Omental fat pad (tissue), 4 donors: Measurements from ENCODE around the gene MOB1B. TPM values are rescaled to one million over a fixed set of nuclear protein-coding genes. Genes with fewer than 3 reads are reported as not detected.
A peak's percentile ranks its signal among the peaks of the same experiment; 100 is the strongest.

Experiments used
- ATAC-seq: fragments of 150-250 bp; one replicate; pipeline ENCODE4 v1.9.1; 2016; ENCODE audit warnings: mild to moderate bottlenecking, moderate library complexity; ENCODE audit not compliant: low FRiP score
- DNase-seq: peaks from one replicate; pipeline ENCODE4 v3.0.0-alpha.2; 2019; ENCODE audit warnings: low spot score
- CTCF ChIP-seq, 3 donors: fragments of 450-650 bp; IDR thresholded peaks; one replicate each; pipeline ENCODE4 v1.5.1; 2016 to 2017; ENCODE audit warnings: antibody characterized with exemption in 3 of 3, mild to moderate bottlenecking in 3 of 3, moderate library complexity in 2 of 3
- total RNA-seq, 4 donors: library from RNA; depleted of rRNA; stranded (reverse); fragments of >200 nt; gene quantifications; one replicate each; pipeline ENCODE4 v1.1.0, GENCODE V29; 2016

MOB1B gene
- total RNA-seq, result 10 to 100 TPM; 11.0 to 19.7 (median 13.8) TPM

GRCh38 chr4:70901984-70902576 is at the start of gene MOB1B:
Gene MOB1B, plus strand, starts transcription at chr4:70902369. Its CDS starts 168 bp downstream, at chr4:70902537.
- no peak for TF ChIP-seq CTCF (IDR thresholded peaks at IDR 0.05)
- peak; percentile 45 for DNase-seq
- ATAC-seq, result peak; percentile 99

- no peak for DNase-seq
- TF ChIP-seq CTCF (IDR thresholded peaks at IDR 0.05), result no peak
- ATAC-seq, result no peak
Measured at GRCh38 chr4:70855464-70855863, 46.7 kb upstream of the MOB1B start.

GRCh38 chr4:70858454-70858853 is 43.7 kb upstream of the MOB1B start:
- no peak for ATAC-seq
- no peak for TF ChIP-seq CTCF (IDR thresholded peaks at IDR 0.05)

GRCh38 chr4:70859066-70859465 is 43.1 kb upstream of the MOB1B start:
- DNase-seq (no peak), ATAC-seq (no peak)
- TF ChIP-seq CTCF (IDR thresholded peaks at IDR 0.05), result no peak

More at GRCh38 chr4:70858454-70858853, 43.7 kb upstream of the MOB1B start:
- DNase-seq, result no peak

GRCh38 chr4:70863099-70863790 is 38.9 kb upstream of the MOB1B start:
- ATAC-seq (no peak), DNase-seq (no peak)
- TF ChIP-seq CTCF (IDR thresholded peaks at IDR 0.05), result no peak

- DNase-seq (no peak), ATAC-seq (no peak)
- TF ChIP-seq CTCF (IDR thresholded peaks at IDR 0.05), result no peak
Measured at GRCh38 chr4:70868778-70869177, 33.4 kb upstream of the MOB1B start.

GRCh38 chr4:70873216-70873615 is 29.0 kb upstream of the MOB1B start:
- DNase-seq, result no peak
- no peak for TF ChIP-seq CTCF (IDR thresholded peaks at IDR 0.05)
- ATAC-seq, result no peak
